ENCODE data around the gene INPP4A.

- TF ChIP-seq CTCF (IDR thresholded peaks at IDR 0.05) (no peak), EP300 (IDR thresholded peaks at IDR 0.05) (no peak), POLR2AphosphoS5 (IDR thresholded peaks at IDR 0.05) (no peak)
Observed at GRCh38 chr2:98608962-98609604, 164.4 kb downstream of the INPP4A start.
